Stimulated activated CD4-positive, alpha-beta T cell treated with anti-CD3 and anti-CD28 coated beads, TNF-alpha, amount 100 ng/mL, for 1 hour (primary cell): ENCODE results near the gene LAYN.

ENCODE experiments used
- DNase-seq, 3 donors: peaks; one replicate each; pipeline ENCODE4 v3.0.0-alpha.2; 2020; ENCODE audit warnings: low read depth in 3 of 3, low spot score in 1 of 3

LAYN gene

GRCh38 chr11:111540114-111540936, at the start of gene LAYN:
LAYN (plus strand) TSS chr11:111540720; CDS start chr11:111540844, 124 bp downstream.
- DNase-seq = no peak

GRCh38 chr11:111494040-111494439, 46.5 kb upstream of the LAYN start:
- no peak for DNase-seq

- DNase-seq = no peak
Measured at GRCh38 chr11:111499483-111499882, 41.0 kb upstream of the LAYN start.

- DNase-seq = no peak
Measured at GRCh38 chr11:111500481-111500880, 40.0 kb upstream of the LAYN start.

GRCh38 chr11:111502611-111503010, 37.9 kb upstream of the LAYN start:
- no peak for DNase-seq

- DNase-seq = no peak
Measured at GRCh38 chr11:111510311-111510710, 30.2 kb upstream of the LAYN start.

GRCh38 chr11:111512296-111513239, 28.0 kb upstream of the LAYN start, which contains the start of gene BTG4:
BTG4 (minus strand) TSS chr11:111512386; CDS start chr11:111498776, 13,610 bp downstream.
- DNase-seq = no peak

GRCh38 chr11:111513240-111513605, 27.3 kb upstream of the LAYN start:
- no peak for DNase-seq

GRCh38 chr11:111514216-111515031, 26.1 kb upstream of the LAYN start, which contains the start of gene HOATZ:
HOATZ (plus strand) TSS chr11:111514778; CDS start chr11:111514785, 7 bp downstream.
- no peak for DNase-seq

GRCh38 chr11:111515591-111515990, 24.9 kb upstream of the LAYN start:
- no peak for DNase-seq

- DNase-seq = no peak
Measured at GRCh38 chr11:111518668-111519067, 21.9 kb upstream of the LAYN start.

- no peak for DNase-seq
Measured at GRCh38 chr11:111520560-111520959, 20.0 kb upstream of the LAYN start.

- no peak for DNase-seq
Measured at GRCh38 chr11:111521135-111521534, 19.4 kb upstream of the LAYN start.

- DNase-seq = no peak
Measured at GRCh38 chr11:111522426-111522825, 18.1 kb upstream of the LAYN start.

GRCh38 chr11:111523343-111523742, 17.2 kb upstream of the LAYN start:
- no peak for DNase-seq

- DNase-seq = no peak
Measured at GRCh38 chr11:111524056-111524455, 16.5 kb upstream of the LAYN start.

GRCh38 chr11:111525456-111525855, 15.1 kb upstream of the LAYN start:
- no peak for DNase-seq

GRCh38 chr11:111526501-111526900, 14.0 kb upstream of the LAYN start:
- DNase-seq = no peak

GRCh38 chr11:111527279-111527678, 13.2 kb upstream of the LAYN start:
- no peak for DNase-seq

- DNase-seq = no peak
Measured at GRCh38 chr11:111528557-111528956, 12.0 kb upstream of the LAYN start.

- DNase-seq = no peak
Measured at GRCh38 chr11:111530091-111530490, 10.4 kb upstream of the LAYN start.
